A549 (cell line): Measurements from ENCODE around the gene OGA. TPM values are rescaled to one million over a fixed set of nuclear protein-coding genes. Genes with fewer than 3 reads are reported as not detected.
A peak's percentile ranks its signal among the peaks of the same experiment; 100 is the strongest.

Source experiments
- ATAC-seq, 2 experiments: fragments of 200-7000 bp in 1 of 2; fragments of >200 bp in 1 of 2; cut with Nextera tagmentation in 1 of 2; cut with Tn5 transposase in 1 of 2; 3 replicates each; pipeline versions ENCODE4 v1.8.0 to v1.9.1; 2018 to 2020; ENCODE audit warnings: mild to moderate bottlenecking in 1 of 2, moderate library complexity in 1 of 2
- CTCF ChIA-PET: fragments of 300-600 bp; sonication (Branson Sonifier 250); formaldehyde crosslinking; extraction: SDS; loops from one replicate; lab custom pipeline; 2021; ENCODE audit warnings: antibody characterized with exemption, inconsistent platforms; lab: Yijun Ruan, JAX
- POLR2A ChIA-PET: fragments of 350-600 bp; formaldehyde crosslinking; extraction: SDS; loops from one replicate; lab custom pipeline; 2021; ENCODE audit warnings: antibody characterized with exemption, inconsistent platforms; lab: Yijun Ruan, JAX
- DNase-seq, 2 experiments: peaks; one replicate each; pipeline versions ENCODE4 v3.0.0 to v3.0.0-alpha.2; 2011 to 2016; ENCODE audit warnings: low read depth in 1 of 2, low spot score in 1 of 2
- FAIRE-seq: peaks from 2 replicates; lab custom pipeline; 2011; peaks lifted over from hg19 to GRCh38; lab: Jason Lieb, UNC
- H3K27ac ChIP-seq, 2 experiments: fragments of >200 bp; sonication (Bioruptor Twin); formaldehyde crosslinking; 3 replicates each; pipeline ENCODE4 v1.5.1; 2016 to 2017
- H3K4me1 ChIP-seq: fragments of >200 bp; sonication (Bioruptor Twin); formaldehyde crosslinking; 3 replicates; pipeline ENCODE4 v1.6.1; 2016
- H3K4me2 ChIP-seq: fragments of >200 bp; sonication (Bioruptor Twin); formaldehyde crosslinking; 3 replicates; pipeline ENCODE4 v1.6.1; 2016
- H3K4me3 ChIP-seq: fragments of >200 bp; sonication (Bioruptor Twin); formaldehyde crosslinking; 3 replicates; pipeline ENCODE4 v1.5.1; 2016
- H3K9me3 ChIP-seq: fragments of >200 bp; sonication (Bioruptor Twin); formaldehyde crosslinking; 3 replicates; pipeline ENCODE4 v1.6.1; 2016
- BHLHE40 ChIP-seq: IDR thresholded peaks from 2 replicates; pipeline ENCODE4 v1.6.1; 2012; ENCODE audit warnings: low read depth, low read length, inconsistent platforms
- CHD2 ChIP-seq: fragments of 150-350 bp; IDR thresholded peaks from 2 replicates; pipeline ENCODE4 v1.6.1; 2014; ENCODE audit warnings: low read length; ENCODE audit not compliant: partially characterized antibody
- EHMT2 ChIP-seq: fragments of 200-600 bp; sonication (generic); IDR thresholded peaks from 2 replicates; pipeline ENCODE4 v1.6.1; 2016; ENCODE audit warnings: antibody characterized with exemption, low read depth, mild to moderate bottlenecking, moderate library complexity
- ESRRA ChIP-seq: fragments of 150-350 bp; IDR thresholded peaks from 2 replicates; pipeline ENCODE4 v1.6.1; 2014; ENCODE audit warnings: mild to moderate bottlenecking, low read length, borderline replicate concordance
- FOSB ChIP-seq: fragments of 250-450 bp; sonication (Bioruptor Pico); IDR thresholded peaks from 2 replicates; pipeline ENCODE4 v1.5.0; 2020; ENCODE audit warnings: mild to moderate bottlenecking, moderate library complexity
- FOSL2 ChIP-seq, 2 experiments: fragments of 450-650 bp in 1 of 2; fragments of >200 bp in 1 of 2; sonication (Bioruptor Twin) in 1 of 2; formaldehyde crosslinking; IDR thresholded peaks; 2 replicates each; pipeline versions ENCODE4 v1.5.0 to v1.6.1; 2016 to 2020; ENCODE audit warnings: mild to moderate bottlenecking in 1 of 2, moderate library complexity in 1 of 2
- GATA3 ChIP-seq: IDR thresholded peaks from 2 replicates; pipeline ENCODE4 v1.6.1; 2012; ENCODE audit warnings: borderline replicate concordance
- HDAC2 ChIP-seq: fragments of 200-600 bp; sonication (generic); IDR thresholded peaks from 2 replicates; pipeline ENCODE4 v1.6.1; 2016
- HOXB13 ChIP-seq: fragments of 250-450 bp; sonication (Bioruptor Pico); IDR thresholded peaks from 2 replicates; pipeline ENCODE4 v1.5.0; 2020; ENCODE audit warnings: low read depth, mild to moderate bottlenecking, moderate library complexity
- HOXB5 ChIP-seq: fragments of 250-450 bp; sonication (Bioruptor Pico); IDR thresholded peaks from 2 replicates; pipeline ENCODE4 v1.5.0; 2020; ENCODE audit warnings: mild to moderate bottlenecking, moderate library complexity
- JUN ChIP-seq, 2 experiments: fragments of >200 bp; sonication (Bioruptor Twin); formaldehyde crosslinking; IDR thresholded peaks; 2 replicates in 1 of 2; 3 replicates in 1 of 2; pipeline ENCODE4 v1.6.1; 2016 to 2017
- MAFK ChIP-seq: fragments of 450-650 bp; IDR thresholded peaks from 2 replicates; pipeline ENCODE4 v1.6.1; 2014; ENCODE audit not compliant: partially characterized antibody
- MAZ ChIP-seq: fragments of 150-350 bp; IDR thresholded peaks from 2 replicates; pipeline ENCODE4 v1.6.1; 2014; ENCODE audit warnings: antibody characterized with exemption, low read depth, low read length, borderline replicate concordance
- MYC ChIP-seq: IDR thresholded peaks from 2 replicates; pipeline ENCODE4 v1.6.1; 2012; ENCODE audit warnings: mild to moderate bottlenecking, inconsistent platforms, low read length, improper control_type of control experiment, borderline replicate concordance
- NFE2L2 ChIP-seq: fragments of 150-350 bp; conservative IDR thresholded peaks from 2 replicates; pipeline ENCODE4 v1.6.1; 2014; ENCODE audit warnings: low read length
- NPAS2 ChIP-seq: fragments of 250-450 bp; sonication (Bioruptor Pico); IDR thresholded peaks from 2 replicates; pipeline ENCODE4 v1.8.0; 2022; ENCODE audit warnings: mild to moderate bottlenecking, moderate library complexity, borderline replicate concordance
- POLR2A ChIP-seq: IDR thresholded peaks from 2 replicates; pipeline ENCODE4 v1.6.1; 2012; ENCODE audit warnings: mild to moderate bottlenecking, low read length
- RARB ChIP-seq: fragments of 250-450 bp; sonication (Bioruptor Pico); IDR thresholded peaks from 2 replicates; pipeline ENCODE4 v1.8.0; 2021; ENCODE audit warnings: mild to moderate bottlenecking, moderate library complexity
- WGBS: methylation state at CpG from one replicate; pipeline ENCODE4 v1.1.6; 2017; ENCODE audit errors: missing lambda C conversion rate; 5-methylcytosine and 5-hydroxymethylcytosine counted together
- polyA plus RNA-seq, 4 experiments: library from polyadenylated mRNA; depleted of rRNA in 3 of 4; stranded (reverse); fragments of >200 nt; fragmentation: RNase III in 1 of 4; extraction: RNeasy Plus Mini Kit Qiagen cat#74134 plus additional on column Dnase treatment in 1 of 4; gene quantifications; 2 replicates in 3 of 4; 3 replicates in 1 of 4; pipeline ENCODE4 v1.2.3, GENCODE V29; 2011 to 2017
- TF ChIP-seq, protein P1 (sequence below): fragments of >200 bp; sonication (Bioruptor Twin); formaldehyde crosslinking; IDR thresholded peaks from 3 replicates; pipeline ENCODE4 v1.6.1; 2016
- TF ChIP-seq, protein P2 (sequence below): IDR thresholded peaks from 2 replicates; pipeline ENCODE4 v1.6.1; 2012
- TF ChIP-seq, protein P3 (sequence below): IDR thresholded peaks from 2 replicates; pipeline ENCODE4 v1.6.1; 2012; ENCODE audit warnings: low read depth, borderline replicate concordance
- TF ChIP-seq, protein P4 (sequence below): fragments of 150-350 bp; IDR thresholded peaks from 2 replicates; pipeline ENCODE4 v1.6.1; 2014; ENCODE audit warnings: low read depth, mild to moderate bottlenecking, low read length

Gene OGA
- polyA plus RNA-seq, 2 of the 4 experiments (the other 2 are of a cell fraction), result 40.3 to 79.1 TPM

DNA sequence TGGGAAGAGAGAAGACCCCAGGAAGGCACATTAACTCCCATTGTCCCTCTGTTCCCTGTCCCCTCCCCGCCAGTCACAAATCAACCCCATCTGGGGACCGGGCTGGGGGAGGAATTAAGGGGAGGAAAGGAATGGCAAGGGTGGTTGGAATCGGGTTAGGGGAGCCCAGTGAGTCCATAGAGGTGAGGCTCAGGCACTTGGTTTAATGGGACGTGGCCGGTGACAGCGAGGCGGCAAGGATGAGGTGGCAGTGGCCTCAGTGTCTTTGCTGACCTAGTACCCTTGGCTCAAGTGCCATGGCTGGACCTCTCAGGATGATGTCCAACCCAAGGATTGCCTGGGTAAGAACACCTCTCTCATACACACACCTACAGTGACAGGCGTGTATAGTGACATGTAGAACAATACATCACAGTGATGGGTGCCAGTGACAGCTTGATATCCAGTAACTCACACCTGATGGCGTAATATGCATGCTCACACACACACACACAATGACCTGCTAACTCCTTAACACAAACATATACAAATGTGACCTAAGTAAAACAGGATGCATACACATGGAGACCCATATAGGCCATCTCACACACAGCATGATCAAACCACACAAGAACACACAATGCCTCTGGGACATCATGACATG is 13.0 kb upstream of the OGA start (continued):
- TF ChIP-seq POLR2A, result no peak

DNA sequence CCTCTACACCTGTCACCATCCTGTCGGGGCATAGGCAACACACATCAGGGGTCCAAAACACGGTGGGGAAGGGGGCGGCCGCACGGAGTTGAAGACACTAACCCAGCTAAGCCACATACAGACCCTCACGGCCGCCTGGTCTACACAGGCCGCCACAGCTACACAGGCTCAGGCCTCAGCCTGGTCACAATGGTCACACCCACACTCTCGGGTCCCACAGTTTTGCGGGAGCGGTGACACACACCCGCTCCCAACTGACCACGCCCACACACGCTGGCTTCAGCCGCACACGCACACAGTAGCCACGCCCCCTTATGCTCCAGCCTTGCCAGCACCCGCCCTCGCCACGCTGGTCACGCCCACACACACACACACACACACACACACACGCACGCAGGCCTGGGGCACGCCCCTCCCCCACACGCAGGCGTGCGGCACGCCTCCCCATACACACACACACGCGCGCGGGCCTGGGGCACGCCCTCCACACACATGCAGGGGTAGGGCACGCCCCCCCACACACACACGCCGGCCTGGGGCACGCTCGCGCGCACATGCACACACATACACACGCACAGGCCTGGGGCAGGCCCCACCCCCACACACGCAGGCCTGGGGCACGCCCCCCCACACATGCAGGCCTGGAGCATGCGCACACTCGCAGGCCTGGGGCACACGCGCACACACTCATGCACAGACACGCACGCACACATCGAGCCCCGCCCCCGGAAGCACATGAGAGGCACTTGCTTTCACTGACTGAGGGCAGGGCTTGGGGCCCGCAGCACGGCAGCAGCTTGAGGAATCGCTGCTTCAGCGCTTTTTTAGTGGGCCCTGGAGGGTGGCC is 12.3 kb upstream of the OGA start:
- Histone ChIP-seq H3K4me2 (peak overlapping the region; percentile 78), H3K27ac (peak overlapping the region; percentile 84 to 94), H3K4me3 (peak overlapping the region; percentile 53), H3K9me3 (no peaks in the 10 kb centered on the region), H3K4me1 (peaks cover 18% of the 10 kb centered on the region)
- CTCF ChIA-PET, result interaction anchor here (8.0 kb wide), 1 partner anchor 179 kb away, joined by 126 read pairs; no protein-coding TSS in a partner anchor
- POLR2A ChIA-PET, result interaction anchor here (0.6 to 1.9 kb wide), 2 partner anchors 12 to 220 kb away, joined by 3 to 9 read pairs; partner anchors contain the start of gene OGA
- DNase-seq (peak; percentile 93 to 95), ATAC-seq (peak; percentile 76 to 89), FAIRE-seq (peak; percentile 43)
- 16% methylated on average over 31 of the region's 56 CpGs for WGBS
- peak; percentile 60; the same call in 1 of the 2 replicates for TF ChIP-seq GATA3
- TF ChIP-seq RARB, result no peak
- no peak for TF ChIP-seq FOSL2 (IDR thresholded peaks at IDR 0.05)
- peak; percentile 9; the same call in 1 of the 2 replicates for TF ChIP-seq FOSL2 (CRISPR knock-in tag; IDR thresholded peaks at IDR 0.05)
- 0 out of 2 replicates have a peak, but pooled peaks have one; percentile 24 for TF ChIP-seq HOXB5 (CRISPR knock-in tag)
- 0 out of 2 replicates have a peak, but pooled peaks have one; percentile 23 for TF ChIP-seq MAZ
- TF ChIP-seq CHD2, result peak; percentile 20
- TF ChIP-seq NPAS2 (CRISPR knock-in tag), result peak; percentile 61; the same call in 1 of the 2 replicates
- TF ChIP-seq FOSB (CRISPR knock-in tag), result no peak
- TF ChIP-seq JUN (IDR thresholded peaks at IDR 0.05), result peak; percentile 53 to 71; a peak in 2 of 5 replicates
- TF ChIP-seq POLR2A, result peak; percentile 45
- no peak for TF ChIP-seq EHMT2
- TF ChIP-seq, protein P1, sequence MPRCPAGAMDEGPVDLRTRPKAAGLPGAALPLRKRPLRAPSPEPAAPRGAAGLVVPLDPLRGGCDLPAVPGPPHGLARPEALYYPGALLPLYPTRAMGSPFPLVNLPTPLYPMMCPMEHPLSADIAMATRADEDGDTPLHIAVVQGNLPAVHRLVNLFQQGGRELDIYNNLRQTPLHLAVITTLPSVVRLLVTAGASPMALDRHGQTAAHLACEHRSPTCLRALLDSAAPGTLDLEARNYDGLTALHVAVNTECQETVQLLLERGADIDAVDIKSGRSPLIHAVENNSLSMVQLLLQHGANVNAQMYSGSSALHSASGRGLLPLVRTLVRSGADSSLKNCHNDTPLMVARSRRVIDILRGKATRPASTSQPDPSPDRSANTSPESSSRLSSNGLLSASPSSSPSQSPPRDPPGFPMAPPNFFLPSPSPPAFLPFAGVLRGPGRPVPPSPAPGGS, result 0 out of 3 replicates have a peak, but pooled peaks have one; percentile 23
- peak; percentile 49; the same call in 1 of the 2 replicates for TF ChIP-seq BHLHE40
- peak; percentile 98 for TF ChIP-seq MAFK
- no peak for TF ChIP-seq HDAC2
- TF ChIP-seq MYC, result peak; percentile 92
- TF ChIP-seq, protein P2, sequence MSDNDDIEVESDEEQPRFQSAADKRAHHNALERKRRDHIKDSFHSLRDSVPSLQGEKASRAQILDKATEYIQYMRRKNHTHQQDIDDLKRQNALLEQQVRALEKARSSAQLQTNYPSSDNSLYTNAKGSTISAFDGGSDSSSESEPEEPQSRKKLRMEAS, result peak; percentile 97
- TF ChIP-seq, protein P3, sequence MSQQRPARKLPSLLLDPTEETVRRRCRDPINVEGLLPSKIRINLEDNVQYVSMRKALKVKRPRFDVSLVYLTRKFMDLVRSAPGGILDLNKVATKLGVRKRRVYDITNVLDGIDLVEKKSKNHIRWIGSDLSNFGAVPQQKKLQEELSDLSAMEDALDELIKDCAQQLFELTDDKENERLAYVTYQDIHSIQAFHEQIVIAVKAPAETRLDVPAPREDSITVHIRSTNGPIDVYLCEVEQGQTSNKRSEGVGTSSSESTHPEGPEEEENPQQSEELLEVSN, result peak; percentile 71

DNA sequence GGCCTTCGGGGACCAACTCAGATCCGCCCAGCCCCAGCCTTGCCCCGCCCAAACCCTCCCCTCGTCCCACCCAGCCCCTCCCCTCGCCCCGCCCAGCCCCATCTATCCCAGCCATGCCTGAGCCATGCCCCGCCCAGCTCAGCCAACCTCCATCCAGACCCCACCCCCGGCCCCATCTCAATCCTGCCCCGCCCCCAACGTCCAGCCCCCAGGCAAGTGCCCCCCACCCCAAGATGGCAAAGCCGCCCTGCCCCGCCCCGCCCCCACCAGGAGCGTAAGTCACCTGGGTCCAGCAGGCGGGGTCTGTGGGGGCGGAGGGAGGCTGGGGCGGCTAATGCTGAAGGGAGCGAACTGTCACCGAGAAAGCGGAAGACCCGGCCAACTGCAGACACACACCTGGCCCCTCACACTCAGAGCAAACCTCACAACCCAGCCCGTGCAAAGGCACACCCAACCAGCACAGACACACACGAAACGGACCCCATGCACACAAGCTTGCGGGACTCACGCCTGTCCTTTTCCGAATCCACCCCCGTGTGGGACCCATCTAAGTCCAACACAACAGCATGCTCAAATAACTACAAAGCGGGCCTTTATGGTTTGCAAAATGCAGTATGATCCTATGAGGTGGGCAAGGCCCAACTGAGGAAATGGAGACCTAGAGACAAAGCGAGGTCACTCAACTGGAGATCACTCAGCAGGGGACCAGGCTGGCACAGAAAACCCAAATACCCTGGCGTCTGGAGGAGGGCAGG is 11.5 kb upstream of the OGA start:
- no peak for ATAC-seq

More for the DNA sequence above, 11.5 kb upstream of the OGA start:
- WGBS, result 85% methylated on average over 16 of the region's 31 CpGs
- no peak for FAIRE-seq
- no peak for TF ChIP-seq HOXB13 (CRISPR knock-in tag)
- no peak for TF ChIP-seq NPAS2 (CRISPR knock-in tag)
- TF ChIP-seq BHLHE40, result no peak
- no peak for TF ChIP-seq NFE2L2
- TF ChIP-seq ESRRA, result no peak
- no peak for TF ChIP-seq MAZ
- TF ChIP-seq, protein P4, sequence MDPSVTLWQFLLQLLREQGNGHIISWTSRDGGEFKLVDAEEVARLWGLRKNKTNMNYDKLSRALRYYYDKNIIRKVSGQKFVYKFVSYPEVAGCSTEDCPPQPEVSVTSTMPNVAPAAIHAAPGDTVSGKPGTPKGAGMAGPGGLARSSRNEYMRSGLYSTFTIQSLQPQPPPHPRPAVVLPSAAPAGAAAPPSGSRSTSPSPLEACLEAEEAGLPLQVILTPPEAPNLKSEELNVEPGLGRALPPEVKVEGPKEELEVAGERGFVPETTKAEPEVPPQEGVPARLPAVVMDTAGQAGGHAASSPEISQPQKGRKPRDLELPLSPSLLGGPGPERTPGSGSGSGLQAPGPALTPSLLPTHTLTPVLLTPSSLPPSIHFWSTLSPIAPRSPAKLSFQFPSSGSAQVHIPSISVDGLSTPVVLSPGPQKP, result no peak
- TF ChIP-seq, all 56 proteins: peak for 0
- ChIA-PET CTCF (interaction anchor here (0.5 kb wide), 2 partner anchors 51 to 511 kb away, joined by 3 to 4 read pairs; no protein-coding TSS in a partner anchor), POLR2A (interaction anchor here (1.0 to 1.9 kb wide), 2 partner anchors 11 to 12 kb away, joined by 6 to 9 read pairs; partner anchors contain the start of gene OGA)
- no peak for DNase-seq
- H3K4me2 ChIP-seq, result peak overlapping the region; percentile 78
- H3K27ac ChIP-seq, result peak overlapping the region; percentile 84 to 94; a peak in 5 of 6 replicates
- H3K4me1 ChIP-seq, result peaks cover 18% of the 10 kb centered on the region
- peak overlapping the region; percentile 53; the same call in 2 of the 3 replicates for H3K4me3 ChIP-seq
- H3K9me3 ChIP-seq, result no peaks in the 10 kb centered on the region
